Raji (cell line): ENCODE measurements around the gene TIGD1.

ENCODE experiments used
- POLR2A ChIP-seq: IDR thresholded peaks from 2 replicates; pipeline ENCODE4 v1.6.1; 2011; ENCODE audit warnings: low read depth, low read length, control low read depth; ENCODE audit not compliant: insufficient read depth

The TIGD1 gene

GRCh38 chr2:232545511-232546375 is 4.6 kb downstream of the TIGD1 start:
- no peak for TF ChIP-seq POLR2A

GRCh38 chr2:232544674-232545073 is 5.7 kb downstream of the TIGD1 start:
- TF ChIP-seq POLR2A, result no peak

- no peak for TF ChIP-seq POLR2A
These were observed 6.3 kb downstream of the TIGD1 start for GRCh38 chr2:232543928-232544631.

- no peak for TF ChIP-seq POLR2A
These were observed 6.9 kb downstream of the TIGD1 start for GRCh38 chr2:232543491-232543890.

- no peak for TF ChIP-seq POLR2A
These were observed 7.5 kb downstream of the TIGD1 start for GRCh38 chr2:232542715-232543467.

GRCh38 chr2:232541961-232542714 is 8.2 kb downstream of the TIGD1 start:
- no peak for TF ChIP-seq POLR2A

GRCh38 chr2:232541195-232541960 is 9.0 kb downstream of the TIGD1 start:
- TF ChIP-seq POLR2A, result no peak

- TF ChIP-seq POLR2A, result no peak
These were observed 9.8 kb downstream of the TIGD1 start for GRCh38 chr2:232540441-232541041.

GRCh38 chr2:232539298-232540231 is 10.8 kb downstream of the TIGD1 start, which contains the start of gene CHRNG:
CHRNG (plus strand) TSS chr2:232539692; CDS start chr2:232539748, 56 bp downstream.
- peak; percentile 11; the same call in 1 of the 2 replicates for TF ChIP-seq POLR2A

- TF ChIP-seq POLR2A, result no peak
These were observed 11.7 kb downstream of the TIGD1 start for GRCh38 chr2:232538671-232539070.

- TF ChIP-seq POLR2A, result no peak
These were observed 12.9 kb downstream of the TIGD1 start for GRCh38 chr2:232537499-232537898.

- TF ChIP-seq POLR2A, result no peak
These were observed 13.3 kb downstream of the TIGD1 start for GRCh38 chr2:232537079-232537478.

- TF ChIP-seq POLR2A, result no peak
These were observed 14.4 kb downstream of the TIGD1 start for GRCh38 chr2:232535761-232536530.
